Glutamatergic neuron (in vitro differentiated cells): Measurements from ENCODE around the gene THSD4. TPM values are rescaled to one million over a fixed set of nuclear protein-coding genes. Genes with fewer than 3 reads are reported as not detected.

Experiments used
- DNase-seq: peaks from one replicate; pipeline ENCODE4 v3.0.0; 2022
- H3K27ac Mint-ChIP-seq: one replicate; pipeline ENCODE4 v1.8.0; 2020; ENCODE audit warnings: mild to moderate bottlenecking, mixed read lengths, inconsistent platforms; ENCODE audit not compliant: unreplicated experiment
- H3K27me3 Mint-ChIP-seq: one replicate; pipeline ENCODE4 v1.8.0; 2020; ENCODE audit warnings: mild to moderate bottlenecking, moderate library complexity, mixed read lengths, inconsistent platforms; ENCODE audit not compliant: unreplicated experiment
- H3K36me3 Mint-ChIP-seq: one replicate; pipeline ENCODE4 v1.8.0; 2020; ENCODE audit warnings: mild to moderate bottlenecking, mixed read lengths, inconsistent platforms; ENCODE audit not compliant: unreplicated experiment
- H3K4me1 Mint-ChIP-seq: one replicate; pipeline ENCODE4 v1.8.0; 2020; ENCODE audit warnings: mild to moderate bottlenecking, low read depth, mixed read lengths, inconsistent platforms; ENCODE audit not compliant: unreplicated experiment
- H3K4me3 Mint-ChIP-seq: one replicate; pipeline ENCODE4 v1.8.0; 2020; ENCODE audit warnings: mild to moderate bottlenecking, mixed read lengths, inconsistent platforms; ENCODE audit not compliant: unreplicated experiment
- H3K9me3 Mint-ChIP-seq: one replicate; pipeline ENCODE4 v1.8.0; 2020; ENCODE audit warnings: mild to moderate bottlenecking, moderate library complexity, mixed read lengths, inconsistent platforms; ENCODE audit not compliant: unreplicated experiment
- CTCF ChIP-seq: fragments of 200-600 bp; sonication (generic); IDR thresholded peaks from one replicate; pipeline ENCODE4 v1.5.0; 2021; ENCODE audit not compliant: partially characterized antibody, unreplicated experiment
- total RNA-seq: library from RNA; stranded (reverse); fragmentation: NEBNext Ultra II Directional; extraction: Animal tissue kit (Norgen Biotek cat#: 25700); gene quantifications from one replicate; pipeline ENCODE4 v1.2.1, GENCODE V29; 2021; ENCODE audit not compliant: unreplicated experiment

Gene THSD4
- total RNA-seq, 1 donor from 2014 or later = 12.3 TPM

GRCh38 chr15:71230303-71230702, 115.0 kb downstream of the THSD4 start:
- no peak for TF ChIP-seq CTCF

GRCh38 chr15:71231758-71232157, 116.5 kb downstream of the THSD4 start:
- no peak for DNase-seq
- H3K4me1 Mint-ChIP-seq = peaks cover 16% of the 10 kb centered on the region
- H3K27me3 Mint-ChIP-seq = peaks cover 5% of the 10 kb centered on the region
- no peak overlapping the region for H3K4me3 Mint-ChIP-seq
- no peaks in the 10 kb centered on the region for H3K36me3 Mint-ChIP-seq
- H3K9me3 Mint-ChIP-seq = peaks cover 6% of the 10 kb centered on the region
- TF ChIP-seq CTCF = no peak
- no peak overlapping the region for H3K27ac Mint-ChIP-seq

More at GRCh38 chr15:71230303-71230702, 115.0 kb downstream of the THSD4 start:
- H3K4me3 Mint-ChIP-seq = no peak overlapping the region
- DNase-seq = no peak
- H3K4me1 Mint-ChIP-seq = peaks cover 16% of the 10 kb centered on the region
- H3K27me3 Mint-ChIP-seq = peaks cover 5% of the 10 kb centered on the region
- no peak overlapping the region for H3K27ac Mint-ChIP-seq
- no peaks in the 10 kb centered on the region for H3K36me3 Mint-ChIP-seq
- peaks cover 6% of the 10 kb centered on the region for H3K9me3 Mint-ChIP-seq

GRCh38 chr15:71232411-71232810, 117.1 kb downstream of the THSD4 start:
- TF ChIP-seq CTCF = no peak
- no peak overlapping the region for H3K4me3 Mint-ChIP-seq

GRCh38 chr15:71237456-71238188, 122.4 kb downstream of the THSD4 start:
- H3K27ac Mint-ChIP-seq = no peak overlapping the region
- TF ChIP-seq CTCF = no peak
- peaks cover 4% of the 10 kb centered on the region for H3K36me3 Mint-ChIP-seq
- no peak overlapping the region for H3K4me3 Mint-ChIP-seq
- H3K9me3 Mint-ChIP-seq = peaks cover 7% of the 10 kb centered on the region
- H3K27me3 Mint-ChIP-seq = no peaks in the 10 kb centered on the region
- no peaks in the 10 kb centered on the region for H3K4me1 Mint-ChIP-seq
- no peak for DNase-seq

More at GRCh38 chr15:71232411-71232810, 117.1 kb downstream of the THSD4 start:
- peaks cover 6% of the 10 kb centered on the region for H3K9me3 Mint-ChIP-seq
- H3K36me3 Mint-ChIP-seq = no peaks in the 10 kb centered on the region
- no peak for DNase-seq
- H3K27me3 Mint-ChIP-seq = peaks cover 5% of the 10 kb centered on the region
- H3K4me1 Mint-ChIP-seq = peaks cover 16% of the 10 kb centered on the region
- no peak overlapping the region for H3K27ac Mint-ChIP-seq

- no peak for TF ChIP-seq CTCF
- DNase-seq = no peak
- Mint-ChIP-seq H3K36me3 (peaks cover 4% of the 10 kb centered on the region), H3K27me3 (no peaks in the 10 kb centered on the region), H3K27ac (no peak overlapping the region), H3K4me3 (no peak overlapping the region), H3K9me3 (peaks cover 5% of the 10 kb centered on the region), H3K4me1 (no peaks in the 10 kb centered on the region)
These were observed 123.7 kb downstream of the THSD4 start for GRCh38 chr15:71238926-71239325.
